ENCODE results near the gene ZNFX1. TPM values are rescaled to one million over a fixed set of nuclear protein-coding genes. Genes with fewer than 3 reads are reported as not detected.

The ZNFX1 gene
- total and polyA plus RNA-seq, 2 donors (not counting 1 experiment from before 2014, with no cell fraction given), result 13.7 to 46.2 TPM

DNA sequence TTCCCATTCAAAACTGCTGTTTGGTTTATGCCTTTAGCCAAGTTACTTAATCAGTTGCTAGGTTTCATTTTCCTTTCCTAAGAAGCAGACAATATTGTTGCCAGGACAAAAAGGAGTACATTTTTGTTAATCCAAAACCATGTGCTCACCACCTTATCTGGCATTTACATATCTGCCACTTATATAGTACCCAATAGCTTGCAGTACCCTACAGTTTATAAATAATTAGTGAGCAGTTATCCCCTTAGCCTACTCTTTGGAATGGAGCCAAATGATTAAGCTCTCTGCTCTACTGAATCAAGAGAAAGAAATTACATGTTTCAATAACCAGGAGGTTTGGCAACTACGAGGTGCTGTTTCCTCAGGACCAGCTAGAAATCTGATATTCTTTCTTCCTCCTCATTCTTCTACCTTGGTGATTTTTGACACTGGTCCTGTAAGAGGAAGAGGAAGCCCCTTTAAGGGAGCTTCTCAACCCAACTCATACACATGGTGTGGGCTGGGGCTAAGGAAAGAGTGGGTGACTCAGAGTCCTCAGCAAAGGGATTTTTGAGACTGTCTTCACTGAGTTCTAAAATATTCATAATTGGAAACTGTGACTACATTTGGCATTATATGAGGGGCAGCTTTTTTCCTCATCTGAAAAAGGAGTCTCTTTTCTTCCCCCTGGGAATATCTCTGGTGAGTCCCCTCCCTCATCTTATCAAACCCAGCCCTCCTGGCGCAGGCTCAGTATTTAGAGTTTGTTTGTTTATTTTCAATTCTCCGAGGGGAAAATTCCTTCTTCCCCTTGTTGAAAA, 1.5 kb downstream of the ZNFX1 start:
- Histone ChIP-seq H3K27ac (ENCODE audit: insufficient read depth, low read length) (peak overlapping the region; percentile 88), H3K9me3 (ENCODE audit: control insufficient read depth, insufficient read depth, low read depth, low read length) (peaks cover 9% of the 10 kb centered on the region), H3K36me3 (ENCODE audit: control insufficient read depth, insufficient read depth, low read length) (peaks cover 21% of the 10 kb centered on the region), H4K20me1 (ENCODE audit: control insufficient read depth, extremely low read depth, insufficient read depth, low read length) (peaks cover 9% of the 10 kb centered on the region), H2AFZ (ENCODE audit: low read length) (no peak overlapping the region), H3K4me2 (ENCODE audit: extremely low read depth, insufficient read depth, low read length) (peak overlapping the region; percentile 92), H3K4me1 (ENCODE audit: control insufficient read depth, extremely low read depth, insufficient read depth, low read length) (peaks cover 3% of the 10 kb centered on the region), H3K9ac (ENCODE audit: insufficient read depth, low read length) (no peak overlapping the region), H3K4me3 (replicated peaks in 1 of 4; ENCODE audit: control extremely low read depth in 1 of 4, insufficient read depth in 1 of 4, low read depth in 3 of 4, low read length in 4 of 4) (peak overlapping the region; percentile 64 to 100 (median 84)), H3K79me2 (ENCODE audit: control insufficient read depth, insufficient read depth, low read length) (peaks cover 73% of the 10 kb centered on the region), H3K27me3 (ENCODE audit: control insufficient read depth, insufficient read depth, low read length) (no peaks in the 10 kb centered on the region)
- TF ChIP-seq EZH2 (IDR thresholded peaks at IDR 0.05; ENCODE audit: low read length, missing control alignments), result no peak
- TF ChIP-seq, protein P1, sequence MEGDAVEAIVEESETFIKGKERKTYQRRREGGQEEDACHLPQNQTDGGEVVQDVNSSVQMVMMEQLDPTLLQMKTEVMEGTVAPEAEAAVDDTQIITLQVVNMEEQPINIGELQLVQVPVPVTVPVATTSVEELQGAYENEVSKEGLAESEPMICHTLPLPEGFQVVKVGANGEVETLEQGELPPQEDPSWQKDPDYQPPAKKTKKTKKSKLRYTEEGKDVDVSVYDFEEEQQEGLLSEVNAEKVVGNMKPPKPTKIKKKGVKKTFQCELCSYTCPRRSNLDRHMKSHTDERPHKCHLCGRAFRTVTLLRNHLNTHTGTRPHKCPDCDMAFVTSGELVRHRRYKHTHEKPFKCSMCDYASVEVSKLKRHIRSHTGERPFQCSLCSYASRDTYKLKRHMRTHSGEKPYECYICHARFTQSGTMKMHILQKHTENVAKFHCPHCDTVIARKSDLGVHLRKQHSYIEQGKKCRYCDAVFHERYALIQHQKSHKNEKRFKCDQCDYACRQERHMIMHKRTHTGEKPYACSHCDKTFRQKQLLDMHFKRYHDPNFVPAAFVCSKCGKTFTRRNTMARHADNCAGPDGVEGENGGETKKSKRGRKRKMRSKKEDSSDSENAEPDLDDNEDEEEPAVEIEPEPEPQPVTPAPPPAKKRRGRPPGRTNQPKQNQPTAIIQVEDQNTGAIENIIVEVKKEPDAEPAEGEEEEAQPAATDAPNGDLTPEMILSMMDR (conservative IDR thresholded peaks at IDR 0.05 in 1 of 2, IDR thresholded peaks at IDR 0.05 in 1 of 2; ENCODE audit: low read depth in 1 of 2, low read length in 2 of 2), result no peak
- peak; percentile 66 to 78 for DNase-seq (ENCODE audit: low read depth in 2 of 2)

DNA sequence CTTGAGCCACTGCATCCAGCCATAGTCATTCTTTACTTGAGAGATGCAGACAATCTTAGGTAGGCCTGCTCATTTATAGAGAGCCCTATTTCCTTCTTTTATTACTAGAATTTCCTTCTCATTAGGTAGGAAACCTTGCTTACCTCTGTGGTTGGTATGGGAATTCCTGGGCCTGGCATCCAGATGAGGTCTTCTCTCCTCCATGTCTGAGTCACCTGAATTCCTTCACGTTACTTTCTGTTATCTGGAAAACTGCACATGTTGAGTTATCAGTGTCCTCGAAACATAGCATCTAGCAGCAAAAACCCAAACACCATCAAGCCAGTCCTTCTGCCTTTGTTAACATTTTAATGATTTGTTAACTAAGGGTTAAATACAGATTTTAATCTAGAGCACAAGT, 2.2 kb downstream of the ZNFX1 start:
- Histone ChIP-seq H3K4me3 (replicated peaks in 1 of 4; ENCODE audit: control extremely low read depth in 1 of 4, insufficient read depth in 1 of 4, low read depth in 3 of 4, low read length in 4 of 4) (peak overlapping the region in 2 of 4 experiments; percentile 82 to 100), H3K9ac (ENCODE audit: insufficient read depth, low read length) (no peak overlapping the region), H3K4me2 (ENCODE audit: extremely low read depth, insufficient read depth, low read length) (peak overlapping the region; percentile 92), H3K27me3 (ENCODE audit: control insufficient read depth, insufficient read depth, low read length) (no peaks in the 10 kb centered on the region), H4K20me1 (ENCODE audit: control insufficient read depth, extremely low read depth, insufficient read depth, low read length) (peaks cover 4% of the 10 kb centered on the region), H2AFZ (ENCODE audit: low read length) (no peak overlapping the region), H3K4me1 (ENCODE audit: control insufficient read depth, extremely low read depth, insufficient read depth, low read length) (peaks cover 3% of the 10 kb centered on the region), H3K79me2 (ENCODE audit: control insufficient read depth, insufficient read depth, low read length) (peaks cover 73% of the 10 kb centered on the region), H3K36me3 (ENCODE audit: control insufficient read depth, insufficient read depth, low read length) (peaks cover 19% of the 10 kb centered on the region), H3K9me3 (ENCODE audit: control insufficient read depth, insufficient read depth, low read depth, low read length) (peaks cover 3% of the 10 kb centered on the region), H3K27ac (ENCODE audit: insufficient read depth, low read length) (peak overlapping the region; percentile 0)
- DNase-seq (ENCODE audit: low read depth in 2 of 2), result peak in 1 of 2 donors; percentile 52
- TF ChIP-seq EZH2 (IDR thresholded peaks at IDR 0.05; ENCODE audit: low read length, missing control alignments), result no peak
- TF ChIP-seq, protein P1 (conservative IDR thresholded peaks at IDR 0.05 in 1 of 2, IDR thresholded peaks at IDR 0.05 in 1 of 2; ENCODE audit: low read depth in 1 of 2, low read length in 2 of 2), result no peak

DNA sequence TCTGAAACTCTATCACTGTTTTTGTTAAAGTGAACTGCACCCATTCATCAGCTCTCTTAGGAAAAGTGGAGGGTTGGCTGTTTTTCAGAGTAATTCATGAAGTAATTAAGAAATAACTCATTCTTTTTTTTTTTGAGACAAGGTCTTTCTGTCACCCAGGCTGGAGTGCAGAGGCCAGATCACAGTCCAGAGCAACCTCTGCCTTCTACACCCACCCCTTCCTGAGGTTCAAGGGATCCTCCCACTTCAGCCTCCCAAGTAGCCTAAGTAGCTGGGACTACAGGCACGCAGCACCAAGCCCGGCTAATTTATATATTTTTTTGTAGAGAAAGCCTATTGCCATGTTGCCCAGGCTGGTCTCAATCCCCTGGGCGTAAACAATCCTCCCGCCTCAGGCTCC, 2.6 kb downstream of the ZNFX1 start:
- no peak for TF ChIP-seq EZH2 (IDR thresholded peaks at IDR 0.05; ENCODE audit: low read length, missing control alignments)
- TF ChIP-seq, protein P1 (conservative IDR thresholded peaks at IDR 0.05 in 1 of 2, IDR thresholded peaks at IDR 0.05 in 1 of 2; ENCODE audit: low read depth in 1 of 2, low read length in 2 of 2), result no peak
- Histone ChIP-seq H2AFZ (ENCODE audit: low read length) (no peak overlapping the region), H4K20me1 (ENCODE audit: control insufficient read depth, extremely low read depth, insufficient read depth, low read length) (peaks cover 4% of the 10 kb centered on the region), H3K9me3 (ENCODE audit: control insufficient read depth, insufficient read depth, low read depth, low read length) (peaks cover 2% of the 10 kb centered on the region), H3K27ac (ENCODE audit: insufficient read depth, low read length) (peak overlapping the region; percentile 0), H3K36me3 (ENCODE audit: control insufficient read depth, insufficient read depth, low read length) (peaks cover 16% of the 10 kb centered on the region), H3K79me2 (ENCODE audit: control insufficient read depth, insufficient read depth, low read length) (peaks cover 73% of the 10 kb centered on the region), H3K9ac (ENCODE audit: insufficient read depth, low read length) (no peak overlapping the region), H3K4me3 (replicated peaks in 1 of 4; ENCODE audit: control extremely low read depth in 1 of 4, insufficient read depth in 1 of 4, low read depth in 3 of 4, low read length in 4 of 4) (peak overlapping the region in 1 of 4 experiments; percentile 100), H3K4me1 (ENCODE audit: control insufficient read depth, extremely low read depth, insufficient read depth, low read length) (peaks cover 6% of the 10 kb centered on the region), H3K27me3 (ENCODE audit: control insufficient read depth, insufficient read depth, low read length) (no peaks in the 10 kb centered on the region), H3K4me2 (ENCODE audit: extremely low read depth, insufficient read depth, low read length) (peak overlapping the region; percentile 92)
- DNase-seq (ENCODE audit: low read depth in 2 of 2), result no peak
